CD14-positive monocyte (primary cell): Measurements from ENCODE around the gene PTER. TPM values are rescaled to one million over a fixed set of nuclear protein-coding genes. Genes with fewer than 3 reads are reported as not detected.

ENCODE experiments used
- DNase-seq, 3 donors: peaks; one replicate each; pipeline ENCODE4 v3.0.0-alpha.2; 2011 to 2022
- H2AFZ ChIP-seq: 2 replicates; pipeline ENCODE4 v1.6.0; 2012; ENCODE audit warnings: mild to moderate bottlenecking, low read depth, low read length, inconsistent platforms; ENCODE audit not compliant: insufficient read depth, poor library complexity, severe bottlenecking
- H3K27ac ChIP-seq, 2 donors: 1 replicate in 1 of 2; 2 replicates in 1 of 2; pipeline ENCODE4 v1.5.1; 2012 to 2013; ENCODE audit warnings: low read length in 2 of 2, control low read depth in 1 of 2, inconsistent platforms in 1 of 2, low read depth in 1 of 2, mild to moderate bottlenecking in 1 of 2
- H3K27me3 ChIP-seq, 2 donors: one replicate each; pipeline versions ENCODE4 v1.6.0 to v1.6.1; 2011 to 2013; ENCODE audit warnings: low read length in 2 of 2; ENCODE audit not compliant: control insufficient read depth in 2 of 2, insufficient read depth in 2 of 2
- H3K36me3 ChIP-seq, 2 donors: replicated peaks in 1 of 2; 1 replicate in 1 of 2; 2 replicates in 1 of 2; pipeline versions ENCODE4 v1.5.1 to v1.6.1; 2012 to 2013; ENCODE audit warnings: low read length in 2 of 2, control low read depth in 1 of 2, inconsistent platforms in 1 of 2, mild to moderate bottlenecking in 1 of 2; ENCODE audit not compliant: insufficient read depth in 2 of 2, control insufficient read depth in 1 of 2
- H3K4me1 ChIP-seq, 2 donors: 1 replicate in 1 of 2; 2 replicates in 1 of 2; pipeline versions ENCODE4 v1.5.1 to v1.6.1; 2012 to 2013; ENCODE audit warnings: low read length in 2 of 2, control low read depth in 1 of 2, inconsistent platforms in 1 of 2, mild to moderate bottlenecking in 1 of 2, moderate library complexity in 1 of 2; ENCODE audit not compliant: insufficient read depth in 2 of 2, control insufficient read depth in 1 of 2
- H3K4me2 ChIP-seq: replicated peaks from 2 replicates; pipeline ENCODE3; 2012; ENCODE audit warnings: low read length, moderate library complexity, mild to moderate bottlenecking; ENCODE audit not compliant: poor library complexity, severe bottlenecking; ENCODE audit errors: extremely low read depth
- H3K4me3 ChIP-seq, 3 experiments: fragments of 200-600 bp in 1 of 3; sonication (generic) in 1 of 3; replicated peaks in 1 of 3; 1 replicate in 2 of 3; 2 replicates in 1 of 3; pipeline ENCODE4 v1.5.1; 2011 to 2013; ENCODE audit warnings: low read length in 3 of 3, mild to moderate bottlenecking in 3 of 3, control low read depth in 2 of 3, low read depth in 2 of 3, inconsistent platforms in 1 of 3, moderate library complexity in 1 of 3
- H3K79me2 ChIP-seq: 2 replicates; pipeline ENCODE4 v1.6.0; 2012; ENCODE audit warnings: mild to moderate bottlenecking, control low read depth, inconsistent platforms, low read length, moderate library complexity; ENCODE audit not compliant: insufficient read depth
- H3K9ac ChIP-seq: 2 replicates; pipeline ENCODE4 v1.6.0; 2017; ENCODE audit warnings: low read length, mild to moderate bottlenecking; ENCODE audit not compliant: insufficient read depth, poor library complexity, severe bottlenecking
- H3K9me3 ChIP-seq, 2 donors: replicated peaks in 1 of 2; 1 replicate in 1 of 2; 2 replicates in 1 of 2; pipeline versions ENCODE4 v1.5.1 to v1.6.1; 2012 to 2013; ENCODE audit warnings: low read length in 2 of 2, control low read depth in 1 of 2; ENCODE audit not compliant: control insufficient read depth in 1 of 2, insufficient read depth in 1 of 2
- H4K20me1 ChIP-seq: 2 replicates; pipeline ENCODE4 v1.6.0; 2012; ENCODE audit warnings: mild to moderate bottlenecking, low read length, control low read depth, moderate library complexity; ENCODE audit not compliant: insufficient read depth
- H3K27ac Mint-ChIP-seq, 7 donors: one replicate each; pipeline ENCODE4 v1.8.0; 2020; ENCODE audit warnings: mild to moderate bottlenecking in 7 of 7, mixed read lengths in 7 of 7, moderate library complexity in 6 of 7, inconsistent platforms in 2 of 7
- H3K27me3 Mint-ChIP-seq, 3 donors: one replicate each; pipeline ENCODE4 v1.8.0; 2021 to 2022; ENCODE audit warnings: low read depth in 3 of 3, mild to moderate bottlenecking in 3 of 3, mixed read lengths in 3 of 3, moderate library complexity in 3 of 3, inconsistent platforms in 1 of 3
- H3K36me3 Mint-ChIP-seq, 2 donors: one replicate each; pipeline ENCODE4 v1.8.0; 2020; ENCODE audit warnings: mixed read lengths in 2 of 2, inconsistent platforms in 1 of 2, mild to moderate bottlenecking in 1 of 2
- H3K4me1 Mint-ChIP-seq: one replicate; pipeline ENCODE4 v1.8.0; 2020; ENCODE audit warnings: mild to moderate bottlenecking, mixed read lengths
- H3K4me3 Mint-ChIP-seq, 2 donors: one replicate each; pipeline ENCODE4 v1.8.0; 2020; ENCODE audit warnings: mild to moderate bottlenecking in 2 of 2, mixed read lengths in 2 of 2, moderate library complexity in 1 of 2
- H3K9me3 Mint-ChIP-seq, 7 donors: one replicate each; pipeline ENCODE4 v1.8.0; 2020 to 2022; ENCODE audit warnings: mixed read lengths in 7 of 7, mild to moderate bottlenecking in 6 of 7, moderate library complexity in 6 of 7, inconsistent platforms in 2 of 7
- WGBS: methylation state at CpG from one replicate; pipeline ENCODE4 v1.1.5; 2013; ENCODE audit warnings: missing lambda C conversion rate; ENCODE audit not compliant: insufficient coverage; 5-methylcytosine and 5-hydroxymethylcytosine counted together
- intact Hi-C, 2 donors: fragments of 100-400 bp; cut with micrococcal nuclease; formaldehyde crosslinking; loops; one replicate each; pipeline versions ENCODE4 v1.15.0 to v1.15.1; 2023
- polyA plus RNA-seq, 3 donors: library from polyadenylated mRNA; depleted of rRNA in 1 of 3; unstranded in 2 of 3; stranded (reverse) in 1 of 3; fragments of 300-500 nt in 2 of 3; fragments of >200 nt in 1 of 3; fragmentation: Illumina TruSeq in 2 of 3; gene quantifications; 1 replicate in 2 of 3; 2 replicates in 1 of 3; pipeline ENCODE4 v1.2.3, GENCODE V29; 2012 to 2021
- TF ChIP-seq, protein P1 (sequence below): fragments of 200-600 bp; IDR thresholded peaks from one replicate; pipeline ENCODE4 v1.8.0; 2022; ENCODE audit warnings: antibody characterized with exemption, mild to moderate bottlenecking

PTER gene
- polyA plus RNA-seq, 3 donors = 7.4 to 15.9 (median 8.9) TPM

DNA sequence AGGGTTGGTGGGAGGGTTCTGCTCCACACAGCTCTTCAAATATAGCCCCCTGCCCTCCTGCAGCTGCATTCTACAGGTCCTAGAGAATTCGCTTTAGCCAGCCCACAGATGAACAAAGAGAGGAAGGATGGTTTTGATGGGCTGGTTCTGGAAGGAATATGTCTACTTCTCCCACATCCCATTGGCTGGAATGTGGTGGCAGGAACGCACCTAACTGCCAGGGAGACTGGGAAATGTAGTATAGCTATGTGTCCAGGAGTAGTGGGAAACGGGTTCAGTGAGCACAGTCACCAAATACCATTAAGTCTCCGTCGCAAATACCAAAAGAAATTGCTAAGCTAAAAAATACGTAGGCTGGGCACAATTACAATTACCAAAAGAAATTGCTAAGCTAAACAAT lies 7.3 kb upstream of the PTER start:
- TF ChIP-seq, protein P1, sequence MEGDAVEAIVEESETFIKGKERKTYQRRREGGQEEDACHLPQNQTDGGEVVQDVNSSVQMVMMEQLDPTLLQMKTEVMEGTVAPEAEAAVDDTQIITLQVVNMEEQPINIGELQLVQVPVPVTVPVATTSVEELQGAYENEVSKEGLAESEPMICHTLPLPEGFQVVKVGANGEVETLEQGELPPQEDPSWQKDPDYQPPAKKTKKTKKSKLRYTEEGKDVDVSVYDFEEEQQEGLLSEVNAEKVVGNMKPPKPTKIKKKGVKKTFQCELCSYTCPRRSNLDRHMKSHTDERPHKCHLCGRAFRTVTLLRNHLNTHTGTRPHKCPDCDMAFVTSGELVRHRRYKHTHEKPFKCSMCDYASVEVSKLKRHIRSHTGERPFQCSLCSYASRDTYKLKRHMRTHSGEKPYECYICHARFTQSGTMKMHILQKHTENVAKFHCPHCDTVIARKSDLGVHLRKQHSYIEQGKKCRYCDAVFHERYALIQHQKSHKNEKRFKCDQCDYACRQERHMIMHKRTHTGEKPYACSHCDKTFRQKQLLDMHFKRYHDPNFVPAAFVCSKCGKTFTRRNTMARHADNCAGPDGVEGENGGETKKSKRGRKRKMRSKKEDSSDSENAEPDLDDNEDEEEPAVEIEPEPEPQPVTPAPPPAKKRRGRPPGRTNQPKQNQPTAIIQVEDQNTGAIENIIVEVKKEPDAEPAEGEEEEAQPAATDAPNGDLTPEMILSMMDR = no peak
- no peak for DNase-seq
- Histone ChIP-seq H4K20me1 (no peaks in the 10 kb centered on the region), H3K36me3 (no peaks in the 10 kb centered on the region), H3K4me2 (no peak overlapping the region), H3K4me3 (no peak overlapping the region), H2AFZ (no peak overlapping the region), H3K27me3 (no peaks in the 10 kb centered on the region), H3K9me3 (no peaks in the 10 kb centered on the region), H3K9ac (no peak overlapping the region), H3K4me1 (no peaks in the 10 kb centered on the region), H3K79me2 (no peaks in the 10 kb centered on the region), H3K27ac (no peak overlapping the region)
- Mint-ChIP-seq H3K27ac (no peak overlapping the region), H3K36me3 (no peaks in the 10 kb centered on the region), H3K4me1 (no peaks in the 10 kb centered on the region), H3K9me3 (peaks cover 2 to 7% (median 4%) of the 10 kb centered on the region in 7 donors), H3K27me3 (peaks cover 4 to 14% (median 10%) of the 10 kb centered on the region in 3 donors), H3K4me3 (no peak overlapping the region)
- intact Hi-C loops = no loop called here
- WGBS = no CpG with 5 or more reads among the region's 6 CpGs

DNA sequence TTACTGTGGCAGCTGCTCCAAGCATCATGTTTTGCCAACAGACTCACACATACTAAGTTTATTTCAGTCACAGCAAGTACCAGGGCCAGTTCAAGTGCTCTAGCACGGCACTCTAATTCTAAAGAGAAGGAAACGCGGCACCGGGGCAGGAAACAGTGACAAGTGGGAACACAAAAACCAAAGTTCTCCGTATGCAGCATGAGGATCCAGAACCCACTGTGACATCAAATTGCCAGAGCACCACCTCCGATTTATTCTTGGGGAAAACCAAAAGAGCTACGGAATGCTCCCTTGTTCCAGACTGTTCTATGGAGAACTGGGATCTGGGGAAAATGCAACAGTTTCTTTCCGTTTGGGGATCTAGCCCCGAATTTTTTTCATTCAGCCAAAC lies 448 bp upstream of the PTER start:
- 1% methylated on average over 5 of the region's 9 CpGs for WGBS
- no peak for DNase-seq

More for the DNA sequence above, 448 bp upstream of the PTER start:
- H3K4me1 ChIP-seq = peaks cover 15 to 28% of the 10 kb centered on the region in 2 donors
- H3K27me3 Mint-ChIP-seq = peaks cover 0 to 11% (median 10%) of the 10 kb centered on the region in 3 donors
- H3K9me3 Mint-ChIP-seq = no peaks in the 10 kb centered on the region
- peak overlapping the region in 5 of 7 donors; percentile 81 to 92 (median 86) for H3K27ac Mint-ChIP-seq
- TF ChIP-seq, protein P1 = no peak
- H4K20me1 ChIP-seq = no peaks in the 10 kb centered on the region
- no peak overlapping the region for H3K9ac ChIP-seq
- H3K79me2 ChIP-seq = peaks cover 16% of the 10 kb centered on the region
- H3K4me1 Mint-ChIP-seq = peaks cover 36% of the 10 kb centered on the region
- no peak overlapping the region for H3K27ac ChIP-seq
- H3K4me3 Mint-ChIP-seq = peak overlapping the region; percentile 89 to 90
- H3K9me3 ChIP-seq = no peaks in the 10 kb centered on the region
- peak overlapping the region; percentile 55 to 85 (median 78) for H3K4me3 ChIP-seq
- peak overlapping the region; percentile 86 for H3K4me2 ChIP-seq
- peaks cover 10 to 21% of the 10 kb centered on the region in 2 donors for H3K36me3 Mint-ChIP-seq
- intact Hi-C loops = no loop called here
- peaks cover 0 to 10% of the 10 kb centered on the region in 2 donors for H3K36me3 ChIP-seq
- H2AFZ ChIP-seq = peak overlapping the region; percentile 95
- H3K27me3 ChIP-seq = no peaks in the 10 kb centered on the region
